HCT116 (cell line): ENCODE results near the gene EFCAB8. TPM values are rescaled to one million over a fixed set of nuclear protein-coding genes. Genes with fewer than 3 reads are reported as not detected.

Experiments used
- ATAC-seq: fragments of 200-7000 bp; cut with Tn5 transposase; 2 replicates; pipeline ENCODE4 v1.9.1; 2020; ENCODE audit warnings: mild to moderate bottlenecking, moderate library complexity
- BruUV-seq: library from RNA; stranded (reverse); fragments of 400-500 nt; replicated peaks from 2 replicates; lab custom pipeline; 2021; lab: Mats Ljungman, UMichigan
- CTCF ChIA-PET: fragments of 300-600 bp; sonication (Branson Sonifier 250); formaldehyde crosslinking; loops from one replicate; lab custom pipeline; 2021; ENCODE audit warnings: antibody characterized with exemption; lab: Charles Lee
- POLR2A ChIA-PET: fragments of 300-600, 350-600 bp; sonication (Branson Sonifier 250); formaldehyde crosslinking; loops from one replicate; lab custom pipeline; 2021; ENCODE audit warnings: antibody characterized with exemption; lab: Charles Lee
- RAD21 ChIA-PET, 2 experiments: fragments of 300-600 bp; sonication (Branson Sonifier 250); formaldehyde crosslinking; loops; one replicate each; lab custom pipeline; 2023; ENCODE audit warnings: low total read pairs in 2 of 2; ENCODE audit not compliant: uncharacterized antibody in 2 of 2, unreplicated experiment in 2 of 2, low non-redundant PET in 1 of 2; lab: Charles Lee
- DNase-seq: peaks from one replicate; pipeline ENCODE4 v3.0.0-alpha.2; 2010; ENCODE audit warnings: low read depth, low spot score
- H2AFZ ChIP-seq: fragments of 200-600 bp; shearing (Covaris generic), sonication (generic); 2 replicates; pipeline ENCODE4 v1.6.1; 2017; ENCODE audit warnings: low read depth, mixed run types, mixed read lengths, antibody characterized with exemption, low read length; ENCODE audit not compliant: poor library complexity, severe bottlenecking
- H3K27ac ChIP-seq: 2 replicates; pipeline ENCODE4 v1.5.1; 2012; ENCODE audit warnings: low read depth, low read length
- H3K27me3 ChIP-seq: fragments of 200-600 bp; sonication (generic); 2 replicates; pipeline ENCODE4 v1.6.1; 2016; ENCODE audit warnings: mixed run types, low read length, mixed read lengths; ENCODE audit not compliant: insufficient read depth
- H3K36me3 ChIP-seq, 2 experiments: fragments of 200-500 bp in 1 of 2; fragments of 200-600 bp in 1 of 2; sonication (Bioruptor generic) in 1 of 2; sonication (generic) in 1 of 2; 2 replicates each; pipeline versions ENCODE4 v1.5.1 to v1.6.1; 2014 to 2016; ENCODE audit warnings: low read length in 2 of 2, inconsistent platforms in 1 of 2, mixed read lengths in 1 of 2, mixed run types in 1 of 2; ENCODE audit not compliant: insufficient read depth in 2 of 2, control insufficient read depth in 1 of 2
- H3K4me1 ChIP-seq, 2 experiments: fragments of 200-600 bp in 1 of 2; sonication (generic) in 1 of 2; 2 replicates each; pipeline versions ENCODE4 v1.5.1 to v1.6.1; 2012 to 2017; ENCODE audit warnings: low read length in 2 of 2, inconsistent platforms in 1 of 2, mild to moderate bottlenecking in 1 of 2, mixed read lengths in 1 of 2, mixed run types in 1 of 2, moderate library complexity in 1 of 2; ENCODE audit not compliant: insufficient read depth in 2 of 2, control insufficient read depth in 1 of 2
- H3K4me2 ChIP-seq: fragments of 200-600 bp; sonication (generic); 2 replicates; pipeline ENCODE4 v1.6.1; 2017; ENCODE audit warnings: mixed run types, low read length, mixed read lengths
- H3K4me3 ChIP-seq, 2 experiments: fragments of 200-600 bp in 1 of 2; sonication (generic) in 1 of 2; replicated peaks in 1 of 2; 2 replicates each; pipeline ENCODE4 v1.5.1; 2011 to 2016; ENCODE audit warnings: low read length in 2 of 2, control low read depth in 1 of 2, low read depth in 1 of 2, mild to moderate bottlenecking in 1 of 2, mixed read lengths in 1 of 2, mixed run types in 1 of 2
- H3K79me2 ChIP-seq: fragments of 200-600 bp; sonication (generic); 2 replicates; pipeline ENCODE4 v1.6.1; 2017; ENCODE audit warnings: mild to moderate bottlenecking, mixed run types, low read length, moderate library complexity, mixed read lengths; ENCODE audit not compliant: insufficient read depth
- H3K9ac ChIP-seq: fragments of 200-600 bp; sonication (generic); 2 replicates; pipeline ENCODE4 v1.6.1; 2016; ENCODE audit warnings: low read length, mixed read lengths
- H3K9me2 ChIP-seq: fragments of 200-600 bp; sonication (generic), shearing (Covaris generic); 2 replicates; pipeline ENCODE4 v1.6.1; 2017; ENCODE audit warnings: mixed run types, mild to moderate bottlenecking, moderate library complexity; ENCODE audit not compliant: insufficient read depth
- H3K9me3 ChIP-seq, 2 experiments: fragments of 200-500 bp in 1 of 2; fragments of 200-600 bp in 1 of 2; sonication (Bioruptor generic) in 1 of 2; sonication (generic) in 1 of 2; 2 replicates each; pipeline ENCODE4 v1.6.1; 2014 to 2017; ENCODE audit warnings: low read length in 2 of 2, mixed read lengths in 2 of 2, inconsistent platforms in 1 of 2, low read depth in 1 of 2, mild to moderate bottlenecking in 1 of 2, mixed run types in 1 of 2, moderate library complexity in 1 of 2; ENCODE audit not compliant: control insufficient read depth in 1 of 2, insufficient read depth in 1 of 2
- H4K20me1 ChIP-seq: fragments of 200-600 bp; sonication (generic), shearing (Covaris generic); 2 replicates; pipeline ENCODE4 v1.6.1; 2017; ENCODE audit warnings: mixed run types, mild to moderate bottlenecking, moderate library complexity; ENCODE audit not compliant: insufficient read depth
- ATF3 ChIP-seq: IDR thresholded peaks from 2 replicates; pipeline ENCODE4 v1.6.1; 2012
- CBX3 ChIP-seq: IDR thresholded peaks from 2 replicates; pipeline ENCODE4 v1.6.1; 2012; ENCODE audit warnings: low read depth
- ELF1 ChIP-seq: IDR thresholded peaks from 2 replicates; pipeline ENCODE4 v1.6.1; 2012; ENCODE audit warnings: low read depth, borderline replicate concordance
- EZH2 ChIP-seq: fragments of 200-600 bp; sonication (generic); IDR thresholded peaks from 2 replicates; pipeline ENCODE4 v1.6.1; 2017; ENCODE audit warnings: antibody characterized with exemption, mixed run types
- FOSL1 ChIP-seq: IDR thresholded peaks from 2 replicates; pipeline ENCODE4 v1.6.1; 2012; ENCODE audit warnings: low read depth
- POLR2AphosphoS5 ChIP-seq: IDR thresholded peaks from 2 replicates; pipeline ENCODE4 v1.6.1; 2011; ENCODE audit warnings: mild to moderate bottlenecking, low read depth, low read length, moderate library complexity
- REST ChIP-seq: IDR thresholded peaks from 2 replicates; pipeline ENCODE4 v1.6.1; 2012; ENCODE audit warnings: low read depth
- SP1 ChIP-seq: IDR thresholded peaks from 2 replicates; pipeline ENCODE4 v1.6.1; 2012; ENCODE audit warnings: low read depth
- SRF ChIP-seq: IDR thresholded peaks from 2 replicates; pipeline ENCODE4 v1.6.1; 2012; ENCODE audit warnings: low read depth
- TCF7L2 ChIP-seq: IDR thresholded peaks from 2 replicates; pipeline ENCODE4 v1.7.0; 2011; ENCODE audit warnings: borderline replicate concordance, inconsistent platforms; ENCODE audit not compliant: insufficient read depth, insufficient read length; ENCODE audit errors: extremely low read depth
- intact Hi-C: fragments of 100-400 bp; cut with micrococcal nuclease; formaldehyde crosslinking; loops from 2 replicates; pipeline ENCODE4 v1.10.0; 2022
- total RNA-seq: library from RNA; stranded (reverse); gene quantifications from one replicate; pipeline ENCODE4 v1.2.1, GENCODE V29; 2021; ENCODE audit not compliant: unreplicated experiment

Gene EFCAB8
- total RNA-seq, 1 experiment from 2014 or later = 0.42 TPM

- TF ChIP-seq SRF (no peak), ELF1 (no peak), ATF3 (no peak), EZH2 (no peak)
These were observed 13.5 kb downstream of the EFCAB8 start for GRCh38 chr20:32872266-32872665.

GRCh38 chr20:32875673-32876072 is 16.9 kb downstream of the EFCAB8 start:
- no TSS peak for BruUV-seq

More at GRCh38 chr20:32872266-32872665, 13.5 kb downstream of the EFCAB8 start:
- Histone ChIP-seq H3K9me2 (no peaks in the 10 kb centered on the region), H3K4me1 (no peaks in the 10 kb centered on the region), H3K9me3 (no peaks in the 10 kb centered on the region), H3K27me3 (no peaks in the 10 kb centered on the region), H3K79me2 (no peaks in the 10 kb centered on the region), H3K36me3 (no peaks in the 10 kb centered on the region), H4K20me1 (no peaks in the 10 kb centered on the region), H3K9ac (no peak overlapping the region), H3K4me2 (no peak overlapping the region), H2AFZ (no peak overlapping the region), H3K27ac (no peak overlapping the region), H3K4me3 (no peak overlapping the region)
- intact Hi-C loops = no loop called here
- ATAC-seq (no peak), DNase-seq (no peak)
- no TSS peak for BruUV-seq
- POLR2A ChIA-PET = no interaction called here
- RAD21 ChIA-PET = no interaction called here
- CTCF ChIA-PET = no interaction called here

More at GRCh38 chr20:32875673-32876072, 16.9 kb downstream of the EFCAB8 start:
- Histone ChIP-seq H3K9me2 (no peaks in the 10 kb centered on the region), H3K36me3 (no peaks in the 10 kb centered on the region), H3K27ac (no peak overlapping the region), H3K27me3 (no peaks in the 10 kb centered on the region), H3K9ac (no peak overlapping the region), H3K4me1 (no peaks in the 10 kb centered on the region), H4K20me1 (no peaks in the 10 kb centered on the region), H3K9me3 (no peaks in the 10 kb centered on the region), H3K4me3 (no peak overlapping the region), H3K4me2 (no peak overlapping the region), H3K79me2 (no peaks in the 10 kb centered on the region), H2AFZ (no peak overlapping the region)
- no peak for TF ChIP-seq REST
- no peak for TF ChIP-seq TCF7L2
- TF ChIP-seq FOSL1 = no peak
- TF ChIP-seq CBX3 = no peak
- no peak for TF ChIP-seq ELF1
- no peak for TF ChIP-seq SP1
- TF ChIP-seq EZH2 = no peak
- TF ChIP-seq POLR2AphosphoS5 = no peak
- no peak for DNase-seq
- RAD21 ChIA-PET = no interaction called here
- CTCF ChIA-PET = no interaction called here
- POLR2A ChIA-PET = no interaction called here
- no peak for ATAC-seq
- intact Hi-C loops = no loop called here
